ENCODE measurements around the gene CYP4F8. TPM values are rescaled to one million over a fixed set of nuclear protein-coding genes. Genes with fewer than 3 reads are reported as not detected.
A peak's percentile ranks its signal among the peaks of the same experiment; 100 is the strongest.

Gene CYP4F8
- total RNA-seq, 4 donors from 2014 or later: not detected

- intact Hi-C loops (cut with DNase I): no loop called here
- no peak for TF ChIP-seq CTCF (IDR thresholded peaks at IDR 0.05)
- TF ChIP-seq EP300 (IDR thresholded peaks at IDR 0.05): no peak
- TF ChIP-seq POLR2AphosphoS5 (IDR thresholded peaks at IDR 0.05): no peak
- no peak for TF ChIP-seq POLR2A (IDR thresholded peaks at IDR 0.05; ENCODE audit: low read depth)
- WGBS: 83% methylated on average over 8 of the region's 8 CpGs
- no peak overlapping the region for H3K4me3 ChIP-seq
- H3K27me3 ChIP-seq: peaks cover 0 to 6% (median 0%) of the 10 kb centered on the region in 4 donors
- H3K36me3 ChIP-seq: no peaks in the 10 kb centered on the region
- H3K4me1 ChIP-seq: no peaks in the 10 kb centered on the region
- no peak for DNase-seq (ENCODE audit: extremely low spot score)
- H3K27ac ChIP-seq (replicated peaks in 1 of 4): no peak overlapping the region
- H3K9me3 ChIP-seq: no peaks in the 10 kb centered on the region
Observed at GRCh38 chr19:15609261-15609660, 5.8 kb upstream of the CYP4F8 start.

GRCh38 chr19:15612342-15612741 is 2.7 kb upstream of the CYP4F8 start:
- intact Hi-C loops (cut with DNase I): no loop called here
- no peak overlapping the region for H3K4me3 ChIP-seq
- H3K9me3 ChIP-seq: no peaks in the 10 kb centered on the region
- DNase-seq (ENCODE audit: extremely low spot score): no peak
- TF ChIP-seq POLR2AphosphoS5 (IDR thresholded peaks at IDR 0.05) (no peak), CTCF (IDR thresholded peaks at IDR 0.05) (no peak), POLR2A (IDR thresholded peaks at IDR 0.05; ENCODE audit: low read depth) (no peak), EP300 (IDR thresholded peaks at IDR 0.05) (no peak)
- no peak overlapping the region for H3K27ac ChIP-seq (replicated peaks in 1 of 4)
- H3K4me1 ChIP-seq: no peaks in the 10 kb centered on the region
- H3K27me3 ChIP-seq: peaks cover 0 to 19% (median 0%) of the 10 kb centered on the region in 4 donors
- WGBS: 63% methylated on average over 5 of the region's 5 CpGs
- H3K36me3 ChIP-seq: no peaks in the 10 kb centered on the region

GRCh38 chr19:15613338-15613737 is 1.7 kb upstream of the CYP4F8 start:
- no peaks in the 10 kb centered on the region for H3K4me1 ChIP-seq
- no peaks in the 10 kb centered on the region for H3K36me3 ChIP-seq
- WGBS: 100% methylated on average over 2 of the region's 3 CpGs
- no peak for TF ChIP-seq POLR2A (IDR thresholded peaks at IDR 0.05; ENCODE audit: low read depth)
- no peak for TF ChIP-seq POLR2AphosphoS5 (IDR thresholded peaks at IDR 0.05)
- peaks cover 0 to 27% (median 0%) of the 10 kb centered on the region in 4 donors for H3K27me3 ChIP-seq
- no peak overlapping the region for H3K4me3 ChIP-seq
- intact Hi-C loops (cut with DNase I): no loop called here
- no peaks in the 10 kb centered on the region for H3K9me3 ChIP-seq
- no peak for DNase-seq (ENCODE audit: extremely low spot score)
- no peak overlapping the region for H3K27ac ChIP-seq (replicated peaks in 1 of 4)

- intact Hi-C loops (cut with DNase I): no loop called here
- Histone ChIP-seq H3K4me3 (no peak overlapping the region), H3K27me3 (peaks cover 0 to 45% (median 0%) of the 10 kb centered on the region in 4 donors), H3K36me3 (no peaks in the 10 kb centered on the region), H3K27ac (replicated peaks in 1 of 4) (no peak overlapping the region), H3K4me1 (no peaks in the 10 kb centered on the region), H3K9me3 (no peaks in the 10 kb centered on the region)
- WGBS: 69% methylated on average over 14 of the region's 14 CpGs
- TF ChIP-seq POLR2A (IDR thresholded peaks at IDR 0.05; ENCODE audit: low read depth): no peak
- TF ChIP-seq EP300 (IDR thresholded peaks at IDR 0.05): no peak
- no peak for TF ChIP-seq CTCF (IDR thresholded peaks at IDR 0.05)
- TF ChIP-seq POLR2AphosphoS5 (IDR thresholded peaks at IDR 0.05): no peak
- peak; percentile 64 for DNase-seq (ENCODE audit: extremely low spot score)
Observed at GRCh38 chr19:15615526-15615925, 508 bp downstream of the CYP4F8 start.

- no peak overlapping the region for H3K4me3 ChIP-seq
- 78% methylated on average over 4 of the region's 4 CpGs for WGBS
- H3K9me3 ChIP-seq: no peaks in the 10 kb centered on the region
- H3K27ac ChIP-seq (replicated peaks in 1 of 4): no peak overlapping the region
- DNase-seq (ENCODE audit: extremely low spot score): peak; percentile 47
- no peaks in the 10 kb centered on the region for H3K4me1 ChIP-seq
- H3K36me3 ChIP-seq: no peaks in the 10 kb centered on the region
- H3K27me3 ChIP-seq: peaks cover 0 to 45% (median 0%) of the 10 kb centered on the region in 4 donors
- TF ChIP-seq POLR2A (IDR thresholded peaks at IDR 0.05; ENCODE audit: low read depth) (no peak), CTCF (IDR thresholded peaks at IDR 0.05) (no peak), POLR2AphosphoS5 (IDR thresholded peaks at IDR 0.05) (no peak), EP300 (IDR thresholded peaks at IDR 0.05) (no peak)
- intact Hi-C loops (cut with DNase I): no loop called here
Observed at GRCh38 chr19:15616183-15616582, 1.2 kb downstream of the CYP4F8 start.

All from esophagus muscularis mucosa (tissue), 4 donors.